Neuronal stem cell (in vitro differentiated cells): ENCODE results near the gene PLCL2.

Experiments
- DNase-seq: peaks from one replicate; pipeline ENCODE4 v3.0.0-alpha.2; 2013; ENCODE audit warnings: low spot score
- H2AFZ ChIP-seq: one replicate; pipeline ENCODE4 v1.6.1; 2013; ENCODE audit warnings: mild to moderate bottlenecking, low read length, inconsistent platforms
- H2AK5ac ChIP-seq: 2 replicates; pipeline ENCODE4 v1.6.1; 2013; ENCODE audit warnings: low read depth, mild to moderate bottlenecking, inconsistent platforms, low read length, moderate library complexity, mixed read lengths
- H2BK120ac ChIP-seq: 2 replicates; pipeline ENCODE4 v1.6.1; 2013; ENCODE audit warnings: low read depth, mild to moderate bottlenecking, inconsistent platforms, low read length, moderate library complexity, mixed read lengths
- H2BK12ac ChIP-seq: one replicate; pipeline ENCODE4 v1.6.1; 2013; ENCODE audit warnings: low read length, inconsistent platforms
- H2BK15ac ChIP-seq: 2 replicates; pipeline ENCODE4 v1.6.1; 2013; ENCODE audit warnings: mild to moderate bottlenecking, low read length, inconsistent platforms, mixed read lengths
- H2BK5ac ChIP-seq: one replicate; pipeline ENCODE4 v1.6.1; 2013; ENCODE audit warnings: inconsistent platforms, mild to moderate bottlenecking, low read length, moderate library complexity
- H3K14ac ChIP-seq: one replicate; pipeline ENCODE4 v1.6.1; 2013; ENCODE audit warnings: low read length, inconsistent platforms
- H3K18ac ChIP-seq: 2 replicates; pipeline ENCODE4 v1.6.1; 2013; ENCODE audit warnings: low read length, inconsistent platforms
- H3K23ac ChIP-seq: 2 replicates; pipeline ENCODE4 v1.6.1; 2013; ENCODE audit warnings: low read depth, mild to moderate bottlenecking, mixed read lengths, low read length, inconsistent platforms; ENCODE audit not compliant: poor library complexity
- H3K27ac ChIP-seq: replicated peaks from 3 replicates; pipeline ENCODE4 v1.5.1; 2013; ENCODE audit warnings: low read length, inconsistent platforms
- H3K27me3 ChIP-seq, 3 experiments: 2 replicates each; pipeline ENCODE4 v1.6.1; 2013; ENCODE audit warnings: low read length in 3 of 3, mild to moderate bottlenecking in 2 of 3, inconsistent platforms in 1 of 3, low read depth in 1 of 3, mixed read lengths in 1 of 3, moderate library complexity in 1 of 3; ENCODE audit not compliant: control insufficient read depth in 3 of 3, insufficient read depth in 3 of 3
- H3K36me3 ChIP-seq, 2 donors: replicated peaks in 1 of 2; 2 replicates each; pipeline ENCODE4 v1.6.1; 2013; ENCODE audit warnings: low read length in 2 of 2; ENCODE audit not compliant: control insufficient read depth in 2 of 2, insufficient read depth in 2 of 2
- H3K4ac ChIP-seq: 2 replicates; pipeline ENCODE4 v1.6.1; 2013; ENCODE audit warnings: inconsistent platforms, mild to moderate bottlenecking, low read length, moderate library complexity
- H3K4me1 ChIP-seq, 2 donors: 1 replicate in 1 of 2; 2 replicates in 1 of 2; pipeline ENCODE4 v1.6.1; 2013; ENCODE audit warnings: low read length in 2 of 2, low read depth in 1 of 2; ENCODE audit not compliant: control insufficient read depth in 2 of 2, insufficient read depth in 1 of 2
- H3K4me2 ChIP-seq: one replicate; pipeline ENCODE4 v1.6.1; 2013; ENCODE audit warnings: mild to moderate bottlenecking, low read length, inconsistent platforms; ENCODE audit not compliant: insufficient read depth, poor library complexity, severe bottlenecking
- H3K4me3 ChIP-seq, 2 donors: 2 replicates each; pipeline ENCODE4 v1.5.1; 2013; ENCODE audit warnings: low read length in 2 of 2, mild to moderate bottlenecking in 2 of 2, inconsistent platforms in 1 of 2, moderate library complexity in 1 of 2
- H3K79me1 ChIP-seq: one replicate; pipeline ENCODE4 v1.6.1; 2013; ENCODE audit warnings: low read depth, mild to moderate bottlenecking, inconsistent platforms, low read length, moderate library complexity
- H3K9ac ChIP-seq: one replicate; pipeline ENCODE4 v1.6.1; 2013; ENCODE audit warnings: mild to moderate bottlenecking, low read depth, low read length, inconsistent platforms; ENCODE audit not compliant: poor library complexity
- H3K9me3 ChIP-seq, 2 donors: replicated peaks in 1 of 2; 2 replicates each; pipeline versions ENCODE3 to v1.6.1; 2013; ENCODE audit warnings: low read length in 2 of 2, mild to moderate bottlenecking in 2 of 2, inconsistent platforms in 1 of 2, low read depth in 1 of 2, mixed read lengths in 1 of 2, moderate library complexity in 1 of 2; ENCODE audit not compliant: control insufficient read depth in 2 of 2, insufficient read depth in 1 of 2
- H4K8ac ChIP-seq: one replicate; pipeline ENCODE4 v1.6.1; 2013; ENCODE audit warnings: low read depth, mild to moderate bottlenecking, inconsistent platforms, low read length, moderate library complexity
- H4K91ac ChIP-seq: one replicate; pipeline ENCODE4 v1.6.1; 2013; ENCODE audit warnings: low read length, low read depth, mild to moderate bottlenecking, inconsistent platforms; ENCODE audit not compliant: poor library complexity
- WGBS, 2 donors: extraction: QIAGEN DNeasy Blood & Tissue Kit; methylation state at CpG; one replicate each; pipeline ENCODE4 v1.1.7; 2013; ENCODE audit warnings: missing lambda C conversion rate in 2 of 2, mixed read lengths in 1 of 2; ENCODE audit not compliant: insufficient read length in 2 of 2, insufficient replicate concordance in 1 of 2; ENCODE audit errors: extremely low coverage in 2 of 2; 5-methylcytosine and 5-hydroxymethylcytosine counted together

Gene PLCL2

DNA sequence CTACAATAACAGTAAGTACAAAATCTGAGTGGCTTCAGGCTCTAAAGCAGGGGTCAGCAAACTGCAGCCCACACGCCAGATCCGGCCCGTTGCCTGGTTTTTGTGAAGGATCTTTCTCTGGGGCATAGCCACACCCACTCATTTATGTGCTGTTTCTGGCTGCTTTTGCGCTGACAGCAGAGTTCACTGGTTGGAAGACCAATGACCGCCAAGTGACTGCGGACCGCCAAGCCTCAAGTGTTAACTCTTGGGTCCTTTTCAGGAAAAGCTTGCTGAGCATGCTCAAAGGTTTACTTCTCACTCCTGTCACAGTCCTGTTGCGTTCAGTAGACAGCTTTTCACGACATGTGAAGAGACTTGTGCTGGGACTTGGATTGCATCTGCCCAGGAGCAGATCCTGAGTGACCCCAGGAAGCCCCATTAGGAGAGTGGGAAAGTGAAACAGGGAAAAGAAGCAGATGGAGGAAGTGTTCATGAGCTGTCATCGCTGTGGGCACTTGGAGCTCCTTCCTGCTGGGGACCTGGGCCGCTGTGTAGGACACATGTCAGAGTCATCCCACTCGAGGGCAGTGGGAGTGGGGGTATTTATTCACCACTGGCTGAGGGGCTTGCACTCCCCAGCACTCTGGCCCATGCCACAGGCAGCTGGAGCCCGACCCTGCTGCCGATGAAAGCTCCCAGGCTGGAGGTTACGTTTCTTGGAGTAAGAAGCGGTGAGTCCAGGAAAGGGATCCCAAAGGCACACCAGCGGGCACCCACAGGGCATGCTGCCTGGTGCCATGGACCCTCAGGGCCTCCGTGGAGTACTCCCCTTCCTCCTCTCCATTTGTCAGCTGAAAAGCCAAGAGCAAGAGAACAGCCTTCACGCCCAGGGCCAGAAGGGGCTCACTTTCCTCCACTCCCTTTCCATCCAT is 249.1 kb downstream of the PLCL2 start:
- Histone ChIP-seq H3K14ac (no peak overlapping the region), H3K4me3 (no peak overlapping the region), H3K79me1 (no peaks in the 10 kb centered on the region), H4K91ac (no peak overlapping the region), H2AFZ (peak overlapping the region; percentile 5), H3K4me1 (no peaks in the 10 kb centered on the region), H2BK15ac (no peak overlapping the region), H4K8ac (no peak overlapping the region), H3K4ac (no peak overlapping the region), H2BK5ac (no peak overlapping the region), H3K9ac (no peak overlapping the region), H3K27ac (no peak overlapping the region), H3K23ac (no peak overlapping the region), H2AK5ac (no peak overlapping the region), H3K18ac (peak overlapping the region; percentile 22), H2BK12ac (no peak overlapping the region), H3K27me3 (no peaks in the 10 kb centered on the region), H2BK120ac (no peak overlapping the region), H3K4me2 (no peak overlapping the region), H3K9me3 (peaks cover 0 to 5% of the 10 kb centered on the region in 2 donors), H3K36me3 (no peaks in the 10 kb centered on the region)
- DNase-seq, result no peak
- WGBS, 2 donors, result no CpG with 5 or more reads among the region's 19 CpGs

DNA sequence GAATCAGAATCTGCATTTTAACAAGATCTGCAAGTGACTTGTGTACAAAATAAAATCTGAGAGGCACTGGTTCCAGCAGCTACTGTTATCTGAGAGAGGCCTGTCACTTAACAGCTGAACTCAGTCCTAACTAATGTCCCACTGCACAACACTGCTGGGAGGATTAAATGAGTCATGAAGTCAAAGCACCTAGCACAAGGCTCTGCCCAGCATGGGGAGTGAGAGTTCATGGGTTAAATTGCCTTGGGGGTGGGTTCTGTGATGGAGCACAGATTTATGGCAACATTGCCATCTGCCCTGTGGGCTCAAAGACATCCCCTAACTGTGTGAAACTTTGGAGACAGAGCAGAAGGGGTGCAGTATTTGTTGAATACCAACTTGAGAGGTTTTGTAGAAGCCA is 250.9 kb downstream of the PLCL2 start:
- no peak overlapping the region for H2BK12ac ChIP-seq
- H2AK5ac ChIP-seq, result no peak overlapping the region
- H3K27ac ChIP-seq, result no peak overlapping the region
- H3K27me3 ChIP-seq, result no peaks in the 10 kb centered on the region
- H2AFZ ChIP-seq, result no peak overlapping the region
- no peak overlapping the region for H4K8ac ChIP-seq
- H3K36me3 ChIP-seq, result no peaks in the 10 kb centered on the region
- no peak overlapping the region for H3K14ac ChIP-seq
- no peak overlapping the region for H2BK15ac ChIP-seq
- H3K4me2 ChIP-seq, result no peak overlapping the region
- H3K9me3 ChIP-seq, result peaks cover 0 to 5% of the 10 kb centered on the region in 2 donors
- no peak overlapping the region for H2BK5ac ChIP-seq
- no peaks in the 10 kb centered on the region for H3K4me1 ChIP-seq
- H3K79me1 ChIP-seq, result no peaks in the 10 kb centered on the region
- DNase-seq, result no peak
- H3K4ac ChIP-seq, result no peak overlapping the region
- H3K9ac ChIP-seq, result no peak overlapping the region
- H3K4me3 ChIP-seq, result no peak overlapping the region
- no peak overlapping the region for H4K91ac ChIP-seq
- H3K23ac ChIP-seq, result no peak overlapping the region
- H3K18ac ChIP-seq, result no peak overlapping the region
- H2BK120ac ChIP-seq, result no peak overlapping the region

DNA sequence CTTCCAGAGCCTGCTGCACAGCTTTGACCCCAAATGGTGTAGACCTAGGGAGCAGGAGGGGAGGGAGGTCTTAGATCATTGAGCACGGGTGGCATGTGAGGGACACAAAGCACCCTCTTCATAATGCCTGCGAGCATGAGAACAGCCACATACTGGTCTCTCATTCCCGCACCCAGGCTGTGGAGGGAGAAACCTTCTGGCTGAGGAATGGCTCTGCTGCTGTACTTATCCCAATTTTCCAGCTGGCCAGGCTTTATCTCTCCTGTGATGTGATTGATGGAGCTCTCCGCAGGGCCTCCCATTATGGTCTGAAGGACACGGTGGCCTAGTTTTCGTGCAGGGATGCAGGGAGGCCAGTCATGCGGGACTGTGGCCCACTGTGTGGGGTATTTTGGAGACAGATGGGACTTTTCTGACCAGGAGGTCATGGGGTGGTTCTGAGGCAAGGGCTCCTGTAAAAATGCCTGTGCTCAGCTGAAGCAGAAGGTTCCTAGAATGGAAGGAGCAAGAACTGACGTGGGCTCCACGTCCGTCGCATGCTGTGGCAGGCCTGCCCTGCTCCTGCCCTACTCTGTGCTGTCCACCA is 251.5 kb downstream of the PLCL2 start:
- DNase-seq, result no peak
- H4K8ac ChIP-seq, result no peak overlapping the region
- WGBS, 2 donors, result no CpG with 5 or more reads among the region's 11 CpGs
- H3K4ac ChIP-seq, result no peak overlapping the region
- H3K14ac ChIP-seq, result no peak overlapping the region
- H2BK15ac ChIP-seq, result no peak overlapping the region
- no peak overlapping the region for H2BK12ac ChIP-seq
- H4K91ac ChIP-seq, result no peak overlapping the region
- no peak overlapping the region for H3K18ac ChIP-seq
- no peak overlapping the region for H2BK5ac ChIP-seq
- no peak overlapping the region for H3K9ac ChIP-seq
- no peak overlapping the region for H3K4me3 ChIP-seq
- H3K4me1 ChIP-seq, result no peaks in the 10 kb centered on the region
- H3K4me2 ChIP-seq, result no peak overlapping the region
- no peaks in the 10 kb centered on the region for H3K79me1 ChIP-seq
- no peaks in the 10 kb centered on the region for H3K27me3 ChIP-seq
- no peaks in the 10 kb centered on the region for H3K36me3 ChIP-seq
- H3K9me3 ChIP-seq, result peaks cover 0 to 5% of the 10 kb centered on the region in 2 donors
- H3K27ac ChIP-seq, result no peak overlapping the region
- no peak overlapping the region for H2BK120ac ChIP-seq
- H2AK5ac ChIP-seq, result no peak overlapping the region
- H2AFZ ChIP-seq, result no peak overlapping the region
- H3K23ac ChIP-seq, result no peak overlapping the region

DNA sequence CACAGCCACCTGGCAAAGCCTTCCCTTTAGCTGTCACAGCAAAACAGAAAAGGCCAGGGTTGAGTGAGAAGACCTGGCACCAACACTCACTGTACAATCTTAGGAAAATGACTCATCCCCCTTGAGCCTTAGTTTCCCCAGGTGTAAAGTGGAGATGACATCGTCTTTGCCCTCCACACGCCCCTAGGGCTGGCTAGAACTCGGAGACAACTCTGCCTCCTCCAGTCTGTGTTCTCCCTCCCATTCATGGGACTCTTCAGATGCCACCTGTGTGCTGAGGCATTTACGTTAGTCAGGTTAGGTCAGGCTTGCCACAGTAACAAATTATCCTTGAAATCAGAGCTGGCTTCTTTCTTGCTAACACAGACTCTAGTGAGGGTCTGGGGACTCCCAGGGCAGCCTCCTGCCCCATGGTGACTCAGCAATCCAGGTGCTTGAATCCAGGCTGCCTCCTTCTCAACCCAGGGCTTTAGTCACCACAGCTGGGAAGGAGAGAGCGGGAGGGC is 252.6 kb downstream of the PLCL2 start:
- no peak overlapping the region for H3K4ac ChIP-seq
- peaks cover 0 to 7% of the 10 kb centered on the region in 2 donors for H3K9me3 ChIP-seq
- no peak overlapping the region for H3K4me3 ChIP-seq
- H3K23ac ChIP-seq, result no peak overlapping the region
- no peak overlapping the region for H3K9ac ChIP-seq
- H2AK5ac ChIP-seq, result peak overlapping the region; percentile 3
- H3K36me3 ChIP-seq, result no peaks in the 10 kb centered on the region
- no peak for DNase-seq
- no peaks in the 10 kb centered on the region for H3K4me1 ChIP-seq
- no peaks in the 10 kb centered on the region for H3K27me3 ChIP-seq
- H2BK15ac ChIP-seq, result no peak overlapping the region
- no peak overlapping the region for H2BK12ac ChIP-seq
- H3K18ac ChIP-seq, result peak overlapping the region; percentile 16
- peak overlapping the region; percentile 45 for H2BK5ac ChIP-seq
- no peak overlapping the region for H3K14ac ChIP-seq
- H3K4me2 ChIP-seq, result no peak overlapping the region
- WGBS, 2 donors, result no CpG with 5 or more reads among the region's 5 CpGs
- no peak overlapping the region for H4K91ac ChIP-seq
- H2BK120ac ChIP-seq, result no peak overlapping the region
- H4K8ac ChIP-seq, result no peak overlapping the region
- H2AFZ ChIP-seq, result no peak overlapping the region
- no peak overlapping the region for H3K27ac ChIP-seq
- no peaks in the 10 kb centered on the region for H3K79me1 ChIP-seq
